GM23338 (cell line): Measurements from ENCODE around the gene USP24. TPM values are rescaled to one million over a fixed set of nuclear protein-coding genes. Genes with fewer than 3 reads are reported as not detected.

Experiments used
- ATAC-seq: fragments of 200-7000 bp; cut with Tn5 transposase; 3 replicates; pipeline ENCODE4 v1.9.1; 2020
- DNase-seq: peaks from one replicate; pipeline ENCODE4 v3.0.0-alpha.2; 2015; ENCODE audit warnings: low spot score
- H2AFZ ChIP-seq: fragments of 200-600 bp; sonication (generic); 2 replicates; pipeline ENCODE4 v1.8.0; 2016; ENCODE audit warnings: antibody characterized with exemption, mild to moderate bottlenecking, moderate library complexity
- H3F3A ChIP-seq: fragments of 200-600 bp; sonication (generic); replicated peaks from 2 replicates; pipeline ENCODE4 v1.8.0; 2017; ENCODE audit warnings: antibody characterized with exemption, mixed run types, low read depth
- H3K27ac ChIP-seq: fragments of 200-600 bp; sonication (generic); 2 replicates; pipeline ENCODE4 v1.6.1; 2016; ENCODE audit warnings: low read depth
- H3K27me3 ChIP-seq: fragments of 200-600 bp; sonication (generic); 2 replicates; pipeline ENCODE4 v1.8.0; 2016; ENCODE audit warnings: mild to moderate bottlenecking, mixed run types, moderate library complexity; ENCODE audit not compliant: insufficient read depth
- H3K36me3 ChIP-seq: fragments of 200-600 bp; sonication (generic); 2 replicates; pipeline ENCODE4 v1.8.0; 2016; ENCODE audit warnings: mild to moderate bottlenecking; ENCODE audit not compliant: insufficient read depth
- H3K4me1 ChIP-seq: fragments of 200-600 bp; sonication (generic); 2 replicates; pipeline ENCODE4 v1.8.0; 2016; ENCODE audit warnings: mild to moderate bottlenecking, moderate library complexity; ENCODE audit not compliant: insufficient read depth
- H3K4me2 ChIP-seq: fragments of 200-600 bp; sonication (generic); 2 replicates; pipeline ENCODE4 v1.7.1; 2017; ENCODE audit warnings: mixed run types
- H3K4me3 ChIP-seq: fragments of 200-600 bp; sonication (generic); 2 replicates; pipeline ENCODE4 v1.6.1; 2016; ENCODE audit warnings: mixed run types
- H3K79me2 ChIP-seq: fragments of 200-600 bp; sonication (generic); replicated peaks from 2 replicates; pipeline ENCODE4 v1.8.0; 2017; ENCODE audit warnings: mild to moderate bottlenecking; ENCODE audit not compliant: insufficient read depth
- H3K9me2 ChIP-seq: fragments of 200-600 bp; sonication (generic); 2 replicates; pipeline ENCODE4 v1.8.0; 2017; ENCODE audit not compliant: insufficient read depth
- H4K20me1 ChIP-seq: fragments of 200-600 bp; sonication (generic); replicated peaks from 2 replicates; pipeline ENCODE4 v1.8.0; 2017; ENCODE audit warnings: mild to moderate bottlenecking; ENCODE audit not compliant: insufficient read depth
- H3K27ac Mint-ChIP-seq: 2 replicates; pipeline ENCODE4 v1.8.0; 2020; ENCODE audit warnings: inconsistent platforms, mild to moderate bottlenecking, moderate library complexity, mixed read lengths
- H3K27me3 Mint-ChIP-seq: 3 replicates; pipeline ENCODE4 v1.8.0; 2022; ENCODE audit warnings: low read depth, mild to moderate bottlenecking, moderate library complexity, mixed read lengths, inconsistent platforms; ENCODE audit not compliant: insufficient read depth, poor library complexity
- H3K36me3 Mint-ChIP-seq: 3 replicates; pipeline ENCODE4 v1.8.0; 2021; ENCODE audit warnings: low read depth, mild to moderate bottlenecking, inconsistent platforms, moderate library complexity, mixed read lengths
- H3K4me1 Mint-ChIP-seq: 3 replicates; pipeline ENCODE4 v1.8.0; 2020; ENCODE audit warnings: mild to moderate bottlenecking, inconsistent platforms, mixed read lengths
- H3K4me3 Mint-ChIP-seq: 3 replicates; pipeline ENCODE4 v1.8.0; 2021; ENCODE audit warnings: moderate library complexity, mild to moderate bottlenecking, inconsistent platforms, mixed read lengths
- H3K9me3 Mint-ChIP-seq: 3 replicates; pipeline ENCODE4 v1.8.0; 2020; ENCODE audit warnings: moderate library complexity, mild to moderate bottlenecking, inconsistent platforms, mixed read lengths
- CREB1 ChIP-seq: fragments of 250-450 bp; sonication (Bioruptor Pico); IDR thresholded peaks from 2 replicates; pipeline ENCODE4 v1.5.0; 2020; ENCODE audit warnings: low read depth, mild to moderate bottlenecking, moderate library complexity
- CTCF ChIP-seq, 2 experiments: fragments of 200-600 bp in 1 of 2; sonication (generic) in 1 of 2; conservative IDR thresholded peaks; 2 replicates each; pipeline versions ENCODE4 v1.5.1 to v1.6.1; 2016 to 2017; ENCODE audit warnings: antibody characterized with exemption in 2 of 2, low read depth in 2 of 2, mild to moderate bottlenecking in 2 of 2, moderate library complexity in 1 of 2
- ETS1 ChIP-seq: IDR thresholded peaks from 2 replicates; pipeline ENCODE4 v1.6.1; 2016; ENCODE audit warnings: antibody characterized with exemption
- EZH2 ChIP-seq: fragments of 200-600 bp; sonication (generic); IDR thresholded peaks from one replicate; pipeline ENCODE4 v1.8.0; 2017; ENCODE audit warnings: antibody characterized with exemption, mild to moderate bottlenecking, low read depth; ENCODE audit not compliant: unreplicated experiment
- EZH2phosphoT487 ChIP-seq: fragments of 200-600 bp; sonication (generic); IDR thresholded peaks from one replicate; pipeline ENCODE4 v1.8.1; 2018; ENCODE audit warnings: antibody characterized with exemption; ENCODE audit not compliant: unreplicated experiment
- JUNB ChIP-seq: IDR thresholded peaks from one replicate; pipeline ENCODE4 v1.6.1; 2016; ENCODE audit warnings: antibody characterized with exemption; ENCODE audit not compliant: unreplicated experiment
- POLR2AphosphoS5 ChIP-seq: IDR thresholded peaks from 2 replicates; pipeline ENCODE4 v1.6.1; 2016; ENCODE audit warnings: antibody characterized with exemption, low read depth
- REST ChIP-seq: IDR thresholded peaks from one replicate; pipeline ENCODE4 v1.6.1; 2018; ENCODE audit warnings: antibody characterized with exemption; ENCODE audit not compliant: unreplicated experiment
- ZNF331 ChIP-seq: fragments of 250-450 bp; sonication (Bioruptor Pico); IDR thresholded peaks from 2 replicates; pipeline ENCODE4 v1.5.0; 2020; ENCODE audit warnings: low read depth, mild to moderate bottlenecking, moderate library complexity
- polyA plus RNA-seq: library from polyadenylated mRNA; unstranded; fragments of >200 nt; fragmentation: Nextera tagmentation; extraction: Ambion mirVana; gene quantifications from 2 replicates; pipeline ENCODE4 v1.2.1, GENCODE V29; 2016
- total RNA-seq: library from RNA; depleted of rRNA; stranded (reverse); fragments of >200 nt; shearing (Covaris generic); gene quantifications from 2 replicates; pipeline ENCODE4 v1.2.3, GENCODE V29; 2014

The USP24 gene
- total and polyA plus RNA-seq, 2 experiments from 2014 or later: 12.1 to 32.6 TPM

GRCh38 chr1:55107101-55107500 lies 108.1 kb downstream of the USP24 start (continued):
- TF ChIP-seq ETS1 (no peak), POLR2AphosphoS5 (no peak)

GRCh38 chr1:55103891-55104290 lies 111.3 kb downstream of the USP24 start:
- H3K36me3 Mint-ChIP-seq: peaks cover 52% of the 10 kb centered on the region
- Histone ChIP-seq H3F3A (no peaks in the 10 kb centered on the region), H3K9me2 (no peaks in the 10 kb centered on the region), H3K4me1 (no peaks in the 10 kb centered on the region), H3K4me3 (no peak overlapping the region), H2AFZ (no peak overlapping the region), H3K4me2 (no peak overlapping the region), H4K20me1 (no peaks in the 10 kb centered on the region), H3K27ac (no peak overlapping the region), H3K27me3 (no peaks in the 10 kb centered on the region), H3K79me2 (no peaks in the 10 kb centered on the region), H3K36me3 (peaks cover 38% of the 10 kb centered on the region; the same call in 1 of the 2 replicates)
- H3K4me3 Mint-ChIP-seq: no peak overlapping the region
- ATAC-seq: no peak
- H3K4me1 Mint-ChIP-seq: peaks cover 1% of the 10 kb centered on the region; the same call in 1 of the 3 replicates
- no peaks in the 10 kb centered on the region for H3K27me3 Mint-ChIP-seq
- TF ChIP-seq EZH2: no peak
- TF ChIP-seq JUNB: no peak
- no peak for DNase-seq
- H3K9me3 Mint-ChIP-seq: no peaks in the 10 kb centered on the region
- H3K27ac Mint-ChIP-seq: no peak overlapping the region

GRCh38 chr1:55095095-55095494 lies 120.1 kb downstream of the USP24 start:
- peaks cover 21% of the 10 kb centered on the region for H3K4me1 Mint-ChIP-seq
- Histone ChIP-seq H3K4me3 (no peak overlapping the region), H3K4me1 (peaks cover 17% of the 10 kb centered on the region), H3K79me2 (no peaks in the 10 kb centered on the region), H3K36me3 (peaks cover 38% of the 10 kb centered on the region), H4K20me1 (no peaks in the 10 kb centered on the region; the same call in none of the 2 replicates), H3F3A (no peaks in the 10 kb centered on the region), H3K9me2 (no peaks in the 10 kb centered on the region), H3K4me2 (no peak overlapping the region), H3K27ac (no peak overlapping the region), H3K27me3 (no peaks in the 10 kb centered on the region), H2AFZ (no peak overlapping the region)
- TF ChIP-seq JUNB: no peak
- no peak for TF ChIP-seq CTCF (conservative IDR thresholded peaks at IDR 0.05; ENCODE audit: low read depth in 2 of 2)
- TF ChIP-seq ZNF331: no peak
- TF ChIP-seq REST: no peak
- TF ChIP-seq EZH2phosphoT487: no peak
- TF ChIP-seq CREB1: no peak
- no peaks in the 10 kb centered on the region for H3K9me3 Mint-ChIP-seq
- H3K36me3 Mint-ChIP-seq: peaks cover 73% of the 10 kb centered on the region
- DNase-seq (no peak), ATAC-seq (no peak)
- no peak overlapping the region for H3K4me3 Mint-ChIP-seq
- H3K27me3 Mint-ChIP-seq: no peaks in the 10 kb centered on the region
- H3K27ac Mint-ChIP-seq: no peak overlapping the region; the same call in 1 of the 2 replicates
